ENCODE measurements around the gene CYSLTR2.

The CYSLTR2 gene

DNA sequence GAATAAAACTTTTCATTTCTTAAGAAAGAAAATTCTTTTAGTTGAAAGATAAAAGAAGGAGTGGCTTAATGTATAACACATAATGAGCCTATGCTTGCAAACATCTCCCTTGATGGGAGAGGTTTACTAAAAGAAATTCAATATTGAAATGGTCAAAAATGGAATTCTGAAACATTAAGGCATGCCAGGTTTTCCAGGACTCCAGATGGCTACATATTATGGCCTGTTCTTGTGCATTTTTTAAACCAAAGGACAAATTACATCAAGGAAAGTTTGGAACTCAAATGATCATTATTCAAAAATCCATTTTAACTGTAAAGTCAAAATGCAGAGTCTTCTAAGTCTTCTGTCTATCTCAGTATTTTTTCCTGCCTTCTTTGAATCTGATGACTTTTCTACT, 19.1 kb upstream of the CYSLTR2 start:
- no peak for TF ChIP-seq CTCF (IDR thresholded peaks at IDR 0.05; ENCODE audit: control insufficient read depth, extremely low read depth, insufficient read depth)
- DNase-seq (ENCODE audit: low read depth), result no peak
- no peak overlapping the region for H3K4me3 ChIP-seq (ENCODE audit: low read depth, low read length)

DNA sequence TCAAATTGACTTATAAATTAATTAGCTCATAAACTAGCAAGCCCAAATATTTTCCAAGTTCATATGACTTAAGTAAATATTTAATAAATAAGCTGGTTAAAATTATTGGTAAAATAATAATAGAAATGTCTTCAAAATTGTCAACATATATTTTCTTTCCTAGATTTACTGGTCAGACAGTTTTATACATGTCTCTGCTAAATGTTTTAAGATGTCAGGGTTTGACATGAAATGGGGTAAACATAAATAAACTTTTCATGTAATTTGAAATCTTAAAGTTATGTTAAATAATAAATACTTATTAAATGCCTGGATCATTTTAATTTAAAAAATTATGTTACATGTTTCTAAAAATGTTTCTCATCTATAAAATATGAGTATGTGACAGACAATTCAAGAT, 18.3 kb upstream of the CYSLTR2 start:
- H3K4me3 ChIP-seq (ENCODE audit: low read depth, low read length), result no peak overlapping the region
- TF ChIP-seq CTCF (IDR thresholded peaks at IDR 0.05; ENCODE audit: control insufficient read depth, extremely low read depth, insufficient read depth), result no peak
- no peak for DNase-seq (ENCODE audit: low read depth)

DNA sequence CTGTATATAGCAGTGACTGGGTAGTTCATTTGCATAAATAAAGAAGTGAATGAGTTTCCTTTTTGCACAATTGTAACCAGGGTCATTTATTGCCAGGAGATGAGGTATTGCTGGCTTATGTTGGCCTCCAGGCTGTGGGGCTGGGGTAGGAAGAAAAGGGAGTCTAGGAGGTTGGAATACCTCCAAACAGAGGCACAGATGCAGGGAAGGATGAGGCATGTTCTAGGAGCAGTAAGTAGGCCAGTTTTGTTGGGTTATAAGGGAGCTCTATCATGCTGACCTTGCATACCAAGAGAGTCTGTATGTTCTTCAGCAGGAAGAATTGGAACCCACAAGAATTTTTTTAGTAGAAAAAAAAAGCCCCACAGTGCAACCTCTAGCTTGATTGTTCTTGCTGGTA, 17.2 kb upstream of the CYSLTR2 start:
- no peak overlapping the region for H3K4me3 ChIP-seq (ENCODE audit: low read depth, low read length)
- TF ChIP-seq CTCF (IDR thresholded peaks at IDR 0.05; ENCODE audit: control insufficient read depth, extremely low read depth, insufficient read depth), result no peak
- no peak for DNase-seq (ENCODE audit: low read depth)

GRCh38 chr13:48637601-48638000, 16.1 kb upstream of the CYSLTR2 start:
- DNase-seq (ENCODE audit: low read depth), result no peak
- H3K4me3 ChIP-seq (ENCODE audit: low read depth, low read length), result no peak overlapping the region
- no peak for TF ChIP-seq CTCF (IDR thresholded peaks at IDR 0.05; ENCODE audit: control insufficient read depth, extremely low read depth, insufficient read depth)

- DNase-seq (ENCODE audit: low read depth), result no peak
- no peak for TF ChIP-seq CTCF (IDR thresholded peaks at IDR 0.05; ENCODE audit: control insufficient read depth, extremely low read depth, insufficient read depth)
- H3K4me3 ChIP-seq (ENCODE audit: low read depth, low read length), result no peak overlapping the region
Observed at GRCh38 chr13:48640767-48641166, 13.0 kb upstream of the CYSLTR2 start.

DNA sequence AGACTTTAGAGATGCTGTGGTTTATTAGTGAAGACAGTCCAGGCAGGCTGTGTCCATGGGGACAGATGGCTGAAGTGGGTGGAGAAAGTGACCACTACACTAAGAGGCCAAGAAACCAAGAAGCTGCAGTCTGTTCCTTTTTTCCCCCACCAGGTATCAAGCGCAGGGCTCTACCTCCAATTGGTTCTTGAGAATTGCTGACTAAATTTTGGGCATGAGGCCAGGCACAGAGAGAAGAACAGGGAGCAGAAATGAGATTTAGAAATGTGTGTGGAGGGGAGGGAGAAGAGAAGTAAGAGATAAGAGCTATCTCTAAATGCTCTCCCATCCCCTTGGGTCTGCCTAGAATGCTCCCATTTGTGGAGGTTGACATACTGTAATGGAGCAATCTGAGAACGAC, 12.3 kb upstream of the CYSLTR2 start:
- DNase-seq (ENCODE audit: low read depth), result no peak
- no peak for TF ChIP-seq CTCF (IDR thresholded peaks at IDR 0.05; ENCODE audit: control insufficient read depth, extremely low read depth, insufficient read depth)
- H3K4me3 ChIP-seq (ENCODE audit: low read depth, low read length), result no peak overlapping the region

DNA sequence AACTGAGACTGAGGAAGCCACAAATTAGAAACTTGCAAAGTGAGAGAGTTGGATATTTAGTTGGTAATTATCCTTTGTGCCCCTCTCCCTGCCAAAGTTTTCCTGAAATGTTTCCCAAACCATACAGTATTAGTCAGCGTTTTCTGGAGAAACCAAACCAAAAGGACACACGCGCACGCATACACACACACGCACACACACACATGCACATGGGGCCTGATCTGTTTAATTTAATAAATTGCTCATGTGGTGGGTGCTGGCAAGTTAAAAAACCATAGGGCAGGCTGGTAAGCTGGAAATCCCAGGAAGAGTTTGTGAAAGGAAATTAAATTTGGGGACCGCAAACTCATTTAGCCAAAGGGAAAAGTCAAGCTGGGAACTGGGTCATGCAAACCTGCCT, 11.7 kb upstream of the CYSLTR2 start:
- no peak overlapping the region for H3K4me3 ChIP-seq (ENCODE audit: low read depth, low read length)
- TF ChIP-seq CTCF (IDR thresholded peaks at IDR 0.05; ENCODE audit: control insufficient read depth, extremely low read depth, insufficient read depth), result no peak
- DNase-seq (ENCODE audit: low read depth), result no peak
